CD14-positive monocyte (primary cell): ENCODE measurements around the gene SH3GL3. TPM values are rescaled to one million over a fixed set of nuclear protein-coding genes. Genes with fewer than 3 reads are reported as not detected.

Experiments used
- DNase-seq, 3 donors: peaks; one replicate each; pipeline ENCODE4 v3.0.0-alpha.2; 2011 to 2022
- H2AFZ ChIP-seq: 2 replicates; pipeline ENCODE4 v1.6.0; 2012; ENCODE audit warnings: mild to moderate bottlenecking, low read depth, low read length, inconsistent platforms; ENCODE audit not compliant: insufficient read depth, poor library complexity, severe bottlenecking
- H3K27ac ChIP-seq, 2 donors: 1 replicate in 1 of 2; 2 replicates in 1 of 2; pipeline ENCODE4 v1.5.1; 2012 to 2013; ENCODE audit warnings: low read length in 2 of 2, control low read depth in 1 of 2, inconsistent platforms in 1 of 2, low read depth in 1 of 2, mild to moderate bottlenecking in 1 of 2
- H3K27me3 ChIP-seq, 2 donors: one replicate each; pipeline versions ENCODE4 v1.6.0 to v1.6.1; 2011 to 2013; ENCODE audit warnings: low read length in 2 of 2; ENCODE audit not compliant: control insufficient read depth in 2 of 2, insufficient read depth in 2 of 2
- H3K36me3 ChIP-seq, 2 donors: replicated peaks in 1 of 2; 1 replicate in 1 of 2; 2 replicates in 1 of 2; pipeline versions ENCODE4 v1.5.1 to v1.6.1; 2012 to 2013; ENCODE audit warnings: low read length in 2 of 2, control low read depth in 1 of 2, inconsistent platforms in 1 of 2, mild to moderate bottlenecking in 1 of 2; ENCODE audit not compliant: insufficient read depth in 2 of 2, control insufficient read depth in 1 of 2
- H3K4me1 ChIP-seq, 2 donors: 1 replicate in 1 of 2; 2 replicates in 1 of 2; pipeline versions ENCODE4 v1.5.1 to v1.6.1; 2012 to 2013; ENCODE audit warnings: low read length in 2 of 2, control low read depth in 1 of 2, inconsistent platforms in 1 of 2, mild to moderate bottlenecking in 1 of 2, moderate library complexity in 1 of 2; ENCODE audit not compliant: insufficient read depth in 2 of 2, control insufficient read depth in 1 of 2
- H3K4me2 ChIP-seq: replicated peaks from 2 replicates; pipeline ENCODE3; 2012; ENCODE audit warnings: low read length, moderate library complexity, mild to moderate bottlenecking; ENCODE audit not compliant: poor library complexity, severe bottlenecking; ENCODE audit errors: extremely low read depth
- H3K4me3 ChIP-seq, 3 experiments: fragments of 200-600 bp in 1 of 3; sonication (generic) in 1 of 3; replicated peaks in 1 of 3; 1 replicate in 2 of 3; 2 replicates in 1 of 3; pipeline ENCODE4 v1.5.1; 2011 to 2013; ENCODE audit warnings: low read length in 3 of 3, mild to moderate bottlenecking in 3 of 3, control low read depth in 2 of 3, low read depth in 2 of 3, inconsistent platforms in 1 of 3, moderate library complexity in 1 of 3
- H3K79me2 ChIP-seq: 2 replicates; pipeline ENCODE4 v1.6.0; 2012; ENCODE audit warnings: mild to moderate bottlenecking, control low read depth, inconsistent platforms, low read length, moderate library complexity; ENCODE audit not compliant: insufficient read depth
- H3K9ac ChIP-seq: 2 replicates; pipeline ENCODE4 v1.6.0; 2017; ENCODE audit warnings: low read length, mild to moderate bottlenecking; ENCODE audit not compliant: insufficient read depth, poor library complexity, severe bottlenecking
- H3K9me3 ChIP-seq, 2 donors: replicated peaks in 1 of 2; 1 replicate in 1 of 2; 2 replicates in 1 of 2; pipeline versions ENCODE4 v1.5.1 to v1.6.1; 2012 to 2013; ENCODE audit warnings: low read length in 2 of 2, control low read depth in 1 of 2; ENCODE audit not compliant: control insufficient read depth in 1 of 2, insufficient read depth in 1 of 2
- H4K20me1 ChIP-seq: 2 replicates; pipeline ENCODE4 v1.6.0; 2012; ENCODE audit warnings: mild to moderate bottlenecking, low read length, control low read depth, moderate library complexity; ENCODE audit not compliant: insufficient read depth
- H3K27ac Mint-ChIP-seq, 7 donors: one replicate each; pipeline ENCODE4 v1.8.0; 2020; ENCODE audit warnings: mild to moderate bottlenecking in 7 of 7, mixed read lengths in 7 of 7, moderate library complexity in 6 of 7, inconsistent platforms in 2 of 7
- H3K27me3 Mint-ChIP-seq, 3 donors: one replicate each; pipeline ENCODE4 v1.8.0; 2021 to 2022; ENCODE audit warnings: low read depth in 3 of 3, mild to moderate bottlenecking in 3 of 3, mixed read lengths in 3 of 3, moderate library complexity in 3 of 3, inconsistent platforms in 1 of 3
- H3K36me3 Mint-ChIP-seq, 2 donors: one replicate each; pipeline ENCODE4 v1.8.0; 2020; ENCODE audit warnings: mixed read lengths in 2 of 2, inconsistent platforms in 1 of 2, mild to moderate bottlenecking in 1 of 2
- H3K4me1 Mint-ChIP-seq: one replicate; pipeline ENCODE4 v1.8.0; 2020; ENCODE audit warnings: mild to moderate bottlenecking, mixed read lengths
- H3K4me3 Mint-ChIP-seq, 2 donors: one replicate each; pipeline ENCODE4 v1.8.0; 2020; ENCODE audit warnings: mild to moderate bottlenecking in 2 of 2, mixed read lengths in 2 of 2, moderate library complexity in 1 of 2
- H3K9me3 Mint-ChIP-seq, 7 donors: one replicate each; pipeline ENCODE4 v1.8.0; 2020 to 2022; ENCODE audit warnings: mixed read lengths in 7 of 7, mild to moderate bottlenecking in 6 of 7, moderate library complexity in 6 of 7, inconsistent platforms in 2 of 7
- CTCF ChIP-seq: fragments of 200-600 bp; IDR thresholded peaks from one replicate; pipeline ENCODE4 v1.8.0; 2022; ENCODE audit warnings: antibody characterized with exemption, mild to moderate bottlenecking
- WGBS: methylation state at CpG from one replicate; pipeline ENCODE4 v1.1.5; 2013; ENCODE audit warnings: missing lambda C conversion rate; ENCODE audit not compliant: insufficient coverage; 5-methylcytosine and 5-hydroxymethylcytosine counted together
- intact Hi-C, 2 donors: fragments of 100-400 bp; cut with micrococcal nuclease; formaldehyde crosslinking; loops; one replicate each; pipeline versions ENCODE4 v1.15.0 to v1.15.1; 2023
- polyA plus RNA-seq, 3 donors: library from polyadenylated mRNA; depleted of rRNA in 1 of 3; unstranded in 2 of 3; stranded (reverse) in 1 of 3; fragments of 300-500 nt in 2 of 3; fragments of >200 nt in 1 of 3; fragmentation: Illumina TruSeq in 2 of 3; gene quantifications; 1 replicate in 2 of 3; 2 replicates in 1 of 3; pipeline ENCODE4 v1.2.3, GENCODE V29; 2012 to 2021

The SH3GL3 gene
- polyA plus RNA-seq, 3 donors: not detected

DNA sequence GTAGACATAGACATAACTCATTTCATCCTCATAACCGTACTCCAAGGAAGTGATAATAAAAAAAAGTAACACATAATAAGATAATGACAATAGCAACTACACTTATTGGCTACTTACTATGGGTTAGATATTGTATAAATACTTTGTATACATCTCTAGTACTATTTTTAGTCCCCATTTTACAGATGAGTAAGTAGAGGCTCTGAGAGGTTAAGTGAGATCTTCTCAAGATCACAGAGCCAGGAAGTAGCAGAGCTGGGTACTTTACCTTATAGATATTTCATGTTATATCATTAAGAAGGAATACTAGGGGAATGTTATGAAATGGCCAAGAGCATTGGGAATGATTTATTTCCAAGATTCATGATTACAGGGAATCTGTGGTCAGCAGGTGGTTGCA lies 157.4 kb downstream of the SH3GL3 start:
- H3K9ac ChIP-seq: no peak overlapping the region
- no peaks in the 10 kb centered on the region for H3K79me2 ChIP-seq
- H3K9me3 Mint-ChIP-seq: peaks cover 5 to 18% (median 8%) of the 10 kb centered on the region in 7 donors
- peaks cover 0 to 2% (median 1%) of the 10 kb centered on the region in 3 donors for H3K27me3 Mint-ChIP-seq
- no peak overlapping the region for H3K27ac Mint-ChIP-seq
- H3K4me1 Mint-ChIP-seq: no peaks in the 10 kb centered on the region
- no peak for TF ChIP-seq CTCF
- no peaks in the 10 kb centered on the region for H3K36me3 ChIP-seq
- DNase-seq: no peak
- no peaks in the 10 kb centered on the region for H3K4me1 ChIP-seq
- no peak overlapping the region for H3K4me3 ChIP-seq
- WGBS: no CpG with 5 or more reads among the region's 1 CpG
- H2AFZ ChIP-seq: no peak overlapping the region
- no peaks in the 10 kb centered on the region for H3K9me3 ChIP-seq
- intact Hi-C loops: no loop called here
- no peaks in the 10 kb centered on the region for H3K36me3 Mint-ChIP-seq
- no peaks in the 10 kb centered on the region for H4K20me1 ChIP-seq
- no peak overlapping the region for H3K4me3 Mint-ChIP-seq
- H3K27ac ChIP-seq: no peak overlapping the region
- H3K4me2 ChIP-seq: no peak overlapping the region
- H3K27me3 ChIP-seq: no peaks in the 10 kb centered on the region

GRCh38 chr15:83605111-83605945 lies 158.2 kb downstream of the SH3GL3 start:
- WGBS: 95% methylated on average over 5 of the region's 7 CpGs
- Mint-ChIP-seq H3K4me1 (no peaks in the 10 kb centered on the region), H3K27ac (no peak overlapping the region)

More at GRCh38 chr15:83605111-83605945, 158.2 kb downstream of the SH3GL3 start:
- Histone ChIP-seq H3K36me3 (no peaks in the 10 kb centered on the region), H2AFZ (no peak overlapping the region), H3K79me2 (no peaks in the 10 kb centered on the region), H3K9ac (no peak overlapping the region), H3K4me2 (no peak overlapping the region), H3K4me1 (no peaks in the 10 kb centered on the region), H4K20me1 (no peaks in the 10 kb centered on the region), H3K4me3 (no peak overlapping the region), H3K27ac (no peak overlapping the region), H3K9me3 (no peaks in the 10 kb centered on the region), H3K27me3 (no peaks in the 10 kb centered on the region)
- Mint-ChIP-seq H3K36me3 (no peaks in the 10 kb centered on the region), H3K27me3 (peaks cover 0 to 3% (median 1%) of the 10 kb centered on the region in 3 donors), H3K9me3 (peaks cover 4 to 13% (median 7%) of the 10 kb centered on the region in 7 donors), H3K4me3 (no peak overlapping the region)
- DNase-seq: no peak
- intact Hi-C loops: no loop called here
- TF ChIP-seq CTCF: no peak
